ENCODE measurements around the gene CHST14.

Gene CHST14

DNA sequence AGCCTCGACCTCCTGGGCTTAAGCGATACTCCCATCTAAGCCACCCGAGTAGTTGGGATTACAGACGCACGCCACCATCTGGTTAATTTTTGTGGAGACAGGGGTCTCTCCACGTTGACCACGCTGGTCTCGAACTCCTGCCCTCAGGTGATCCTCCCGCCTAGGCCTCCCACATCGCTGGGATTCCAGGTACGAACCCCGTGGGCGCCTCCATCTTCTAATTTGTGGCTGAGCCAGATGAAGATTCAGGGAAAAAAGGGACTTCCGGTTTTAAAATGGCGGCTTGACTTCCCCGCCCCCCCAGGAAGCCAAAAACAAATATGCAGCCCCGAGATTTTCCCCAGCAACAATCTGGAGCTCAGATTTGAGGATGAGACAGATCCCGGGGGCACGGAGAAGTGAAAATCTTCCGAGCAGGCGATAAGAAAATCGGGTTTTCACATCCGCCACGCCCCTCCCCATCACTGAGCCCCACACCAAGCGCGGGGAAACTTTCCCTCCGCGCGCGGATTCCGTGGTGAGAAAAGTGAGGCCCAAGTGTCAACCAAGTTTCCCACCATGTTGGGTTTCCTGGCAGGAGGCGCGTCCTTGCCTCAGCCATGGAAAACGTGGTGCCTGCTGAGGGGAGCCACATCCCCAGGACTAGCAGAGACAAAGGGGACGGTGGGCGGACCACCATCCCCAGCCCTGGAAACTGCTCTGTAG, 15.4 kb downstream of the CHST14 start:
- H2AFZ ChIP-seq (ENCODE audit: low read length) = no peak overlapping the region
- no peak overlapping the region for H3K4me2 ChIP-seq (ENCODE audit: low read length)
- peaks cover 1% of the 10 kb centered on the region; the same call in 1 of the 2 replicates for H3K27me3 ChIP-seq (ENCODE audit: insufficient read depth, low read length)
- H3K4me1 ChIP-seq (ENCODE audit: insufficient read depth, low read length, severe bottlenecking) = no peaks in the 10 kb centered on the region
- no peaks in the 10 kb centered on the region for H3K9me2 ChIP-seq (ENCODE audit: low read depth, low read length)
- H3K36me3 ChIP-seq (ENCODE audit: insufficient read depth, low read length) = no peaks in the 10 kb centered on the region
- H3K27ac ChIP-seq (ENCODE audit: low read depth, low read length, poor library complexity, severe bottlenecking) = no peak overlapping the region
- H4K20me1 ChIP-seq (ENCODE audit: insufficient read depth, low read length) = no peaks in the 10 kb centered on the region
- no peak overlapping the region for H3K9ac ChIP-seq (ENCODE audit: low read length)
- no peak overlapping the region for H3K4me3 ChIP-seq (ENCODE audit: low read depth, low read length, poor library complexity, severe bottlenecking)
- no peak for TF ChIP-seq EZH2 (IDR thresholded peaks at IDR 0.05; ENCODE audit: borderline replicate concordance, low read length)
- TF ChIP-seq, protein P1, sequence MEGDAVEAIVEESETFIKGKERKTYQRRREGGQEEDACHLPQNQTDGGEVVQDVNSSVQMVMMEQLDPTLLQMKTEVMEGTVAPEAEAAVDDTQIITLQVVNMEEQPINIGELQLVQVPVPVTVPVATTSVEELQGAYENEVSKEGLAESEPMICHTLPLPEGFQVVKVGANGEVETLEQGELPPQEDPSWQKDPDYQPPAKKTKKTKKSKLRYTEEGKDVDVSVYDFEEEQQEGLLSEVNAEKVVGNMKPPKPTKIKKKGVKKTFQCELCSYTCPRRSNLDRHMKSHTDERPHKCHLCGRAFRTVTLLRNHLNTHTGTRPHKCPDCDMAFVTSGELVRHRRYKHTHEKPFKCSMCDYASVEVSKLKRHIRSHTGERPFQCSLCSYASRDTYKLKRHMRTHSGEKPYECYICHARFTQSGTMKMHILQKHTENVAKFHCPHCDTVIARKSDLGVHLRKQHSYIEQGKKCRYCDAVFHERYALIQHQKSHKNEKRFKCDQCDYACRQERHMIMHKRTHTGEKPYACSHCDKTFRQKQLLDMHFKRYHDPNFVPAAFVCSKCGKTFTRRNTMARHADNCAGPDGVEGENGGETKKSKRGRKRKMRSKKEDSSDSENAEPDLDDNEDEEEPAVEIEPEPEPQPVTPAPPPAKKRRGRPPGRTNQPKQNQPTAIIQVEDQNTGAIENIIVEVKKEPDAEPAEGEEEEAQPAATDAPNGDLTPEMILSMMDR (IDR thresholded peaks at IDR 0.05; ENCODE audit: low read length) = no peak
- H3F3A ChIP-seq (ENCODE audit: insufficient read depth, low read length) = no peaks in the 10 kb centered on the region
- H3K79me2 ChIP-seq (ENCODE audit: insufficient read depth, low read length) = no peaks in the 10 kb centered on the region
- no peaks in the 10 kb centered on the region for H3K9me3 ChIP-seq (ENCODE audit: low read length)

DNA sequence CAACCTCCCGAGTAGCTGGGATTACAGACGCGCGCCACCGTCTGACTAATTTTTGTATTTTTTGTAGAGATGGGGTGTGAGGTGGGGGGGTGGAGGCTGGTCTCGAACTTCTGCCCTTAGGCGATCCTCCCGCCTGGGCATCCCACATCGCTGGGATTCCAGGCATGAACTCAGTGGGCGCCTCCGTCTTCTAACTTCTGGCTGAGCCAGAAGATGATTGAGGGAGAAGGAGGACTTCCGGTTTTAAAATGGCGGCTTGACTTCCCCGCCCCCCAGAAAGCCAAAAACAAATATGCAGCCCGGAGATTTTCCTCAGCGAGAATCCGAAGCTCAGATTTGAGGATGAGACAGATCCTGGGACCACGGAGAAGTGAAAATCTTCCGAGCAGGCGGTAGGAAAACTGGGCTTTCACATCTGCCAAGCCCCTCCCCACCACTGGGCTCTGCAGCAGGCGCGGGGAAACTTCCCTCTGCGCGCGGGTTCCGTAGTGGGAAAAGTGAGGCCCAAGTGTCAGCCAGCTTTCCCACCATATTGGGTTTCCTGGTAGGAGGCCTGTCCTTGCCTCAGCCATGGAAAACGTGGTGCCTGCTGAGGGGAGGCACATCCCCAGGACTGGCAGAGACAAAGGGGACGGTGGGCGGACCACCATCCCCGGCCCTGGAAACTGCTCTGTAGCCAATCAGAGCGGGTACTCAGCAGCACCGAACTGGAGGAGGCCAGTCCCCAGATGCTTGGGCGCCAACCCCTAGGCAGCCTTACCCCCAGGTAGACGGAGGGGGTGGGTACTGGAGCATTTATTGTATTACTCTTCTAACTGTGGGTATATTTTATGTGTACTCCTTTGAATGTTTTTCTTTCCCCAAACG, 17.3 kb downstream of the CHST14 start:
- Histone ChIP-seq H3K9ac (ENCODE audit: low read length) (no peak overlapping the region), H3K4me2 (ENCODE audit: low read length) (no peak overlapping the region), H4K20me1 (ENCODE audit: insufficient read depth, low read length) (no peaks in the 10 kb centered on the region), H3K79me2 (ENCODE audit: insufficient read depth, low read length) (no peaks in the 10 kb centered on the region), H3K36me3 (ENCODE audit: insufficient read depth, low read length) (no peaks in the 10 kb centered on the region), H3K27me3 (ENCODE audit: insufficient read depth, low read length) (peaks cover 5% of the 10 kb centered on the region; the same call in 1 of the 2 replicates), H3K27ac (ENCODE audit: low read depth, low read length, poor library complexity, severe bottlenecking) (no peak overlapping the region), H2AFZ (ENCODE audit: low read length) (no peak overlapping the region), H3K4me3 (ENCODE audit: low read depth, low read length, poor library complexity, severe bottlenecking) (no peak overlapping the region), H3K9me2 (ENCODE audit: low read depth, low read length) (no peaks in the 10 kb centered on the region), H3K4me1 (ENCODE audit: insufficient read depth, low read length, severe bottlenecking) (no peaks in the 10 kb centered on the region), H3K9me3 (ENCODE audit: low read length) (no peaks in the 10 kb centered on the region), H3F3A (ENCODE audit: insufficient read depth, low read length) (no peaks in the 10 kb centered on the region)
- TF ChIP-seq, protein P1 (IDR thresholded peaks at IDR 0.05; ENCODE audit: low read length) = no peak

DNA sequence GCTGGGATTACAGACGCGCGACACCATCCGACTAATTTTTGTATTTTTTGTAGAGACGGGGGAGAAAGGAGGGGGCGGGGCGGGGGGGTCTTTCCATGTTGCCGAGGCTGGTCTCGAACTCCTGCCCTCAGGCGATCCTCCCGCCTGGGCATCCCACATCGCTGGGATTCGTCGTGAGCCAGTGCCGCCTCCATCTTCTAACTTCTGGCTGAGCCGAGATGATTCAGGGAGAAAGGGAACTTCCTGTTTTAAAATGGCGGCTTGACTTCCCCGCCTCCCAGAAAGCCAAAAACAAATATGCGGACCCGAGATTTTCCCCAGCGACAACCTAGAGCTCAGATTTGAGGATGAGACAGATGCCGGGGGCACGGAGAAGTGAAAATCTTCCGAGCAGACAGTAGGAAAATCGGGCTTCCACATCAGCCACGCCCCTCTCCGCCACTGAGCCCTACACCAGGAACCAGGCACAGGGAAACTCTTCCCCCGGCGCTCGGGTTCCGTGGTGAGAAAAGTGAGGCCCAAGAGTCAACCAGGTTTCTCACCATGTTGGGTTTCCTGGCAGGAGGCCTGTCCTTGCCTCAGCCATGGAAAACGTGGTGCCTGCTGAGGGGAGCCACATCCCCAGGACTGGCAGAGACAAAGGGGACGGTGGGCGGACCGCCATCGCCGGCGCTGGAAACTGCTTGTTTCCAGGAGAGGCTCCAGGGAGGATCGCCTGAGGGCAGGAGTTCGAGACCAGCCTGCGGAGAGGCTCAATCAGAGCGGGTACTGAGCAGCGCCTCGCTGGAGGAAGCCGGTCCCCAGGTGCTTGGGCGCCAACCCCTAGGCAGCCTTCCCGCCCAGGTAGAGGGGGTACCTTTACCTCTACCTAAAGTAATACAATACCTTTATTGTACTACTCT, 18.7 kb downstream of the CHST14 start:
- Histone ChIP-seq H3K9me3 (ENCODE audit: low read length) (no peaks in the 10 kb centered on the region), H3K27ac (ENCODE audit: low read depth, low read length, poor library complexity, severe bottlenecking) (no peak overlapping the region)
- TF ChIP-seq, protein P1 (IDR thresholded peaks at IDR 0.05; ENCODE audit: low read length) = no peak
- TF ChIP-seq EZH2 (IDR thresholded peaks at IDR 0.05; ENCODE audit: borderline replicate concordance, low read length) = no peak

More for the DNA sequence above, 18.7 kb downstream of the CHST14 start:
- Histone ChIP-seq H2AFZ (ENCODE audit: low read length) (no peak overlapping the region), H3K4me2 (ENCODE audit: low read length) (no peak overlapping the region), H3K4me3 (ENCODE audit: low read depth, low read length, poor library complexity, severe bottlenecking) (no peak overlapping the region), H3K9ac (ENCODE audit: low read length) (no peak overlapping the region), H3K36me3 (ENCODE audit: insufficient read depth, low read length) (no peaks in the 10 kb centered on the region), H3F3A (ENCODE audit: insufficient read depth, low read length) (no peaks in the 10 kb centered on the region), H3K9me2 (ENCODE audit: low read depth, low read length) (no peaks in the 10 kb centered on the region), H3K27me3 (ENCODE audit: insufficient read depth, low read length) (peaks cover 9% of the 10 kb centered on the region), H3K79me2 (ENCODE audit: insufficient read depth, low read length) (no peaks in the 10 kb centered on the region), H4K20me1 (ENCODE audit: insufficient read depth, low read length) (no peaks in the 10 kb centered on the region), H3K4me1 (ENCODE audit: insufficient read depth, low read length, severe bottlenecking) (no peaks in the 10 kb centered on the region)
